ENCODE measurements around the gene USHBP1. TPM values are rescaled to one million over a fixed set of nuclear protein-coding genes. Genes with fewer than 3 reads are reported as not detected.

The USHBP1 gene
- total RNA-seq, 4 donors from 2014 or later = 3.4 to 39.9 (median 4.8) TPM

- no peak for TF ChIP-seq CTCF (IDR thresholded peaks at IDR 0.05; ENCODE audit: low read depth)
Observed at GRCh38 chr19:17215127-17215971, 49.2 kb downstream of the USHBP1 start, which contains the start of gene USE1. Gene USE1 (plus strand): TSS chr19:17215357. CDS start chr19:17215406, 49 bp downstream.

DNA sequence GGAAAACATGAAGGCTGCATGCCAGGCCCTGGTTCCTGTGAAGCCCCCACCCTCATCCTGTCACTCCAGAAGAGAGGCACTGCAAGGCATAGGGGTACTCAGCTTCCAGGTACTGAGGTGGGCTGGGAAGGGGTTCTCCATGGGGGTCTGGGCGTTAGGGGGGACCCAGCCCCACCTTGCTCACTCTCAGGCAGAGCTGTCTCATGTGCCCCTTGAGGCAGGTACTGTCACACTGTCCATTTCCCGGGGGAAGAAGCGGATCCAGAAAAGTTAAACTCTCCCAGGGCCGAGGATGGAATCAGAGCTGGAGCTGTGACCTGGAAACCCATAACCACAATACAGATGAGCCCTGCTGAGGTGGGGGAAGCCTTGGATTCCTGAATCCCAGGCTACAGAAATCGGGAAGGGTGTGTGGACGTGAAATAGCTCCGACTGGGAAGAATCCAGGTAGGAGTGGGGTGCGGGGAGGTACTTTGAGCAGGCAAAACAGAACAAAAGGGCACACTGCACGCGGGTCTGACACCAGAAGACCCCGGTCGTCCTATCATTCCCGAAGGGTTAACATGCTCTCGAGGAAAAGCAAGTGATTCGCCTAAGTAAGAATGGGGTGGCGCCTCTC, 49.9 kb downstream of the USHBP1 start:
- no peak for TF ChIP-seq CTCF (IDR thresholded peaks at IDR 0.05; ENCODE audit: low read depth)

- no peak for TF ChIP-seq CTCF (IDR thresholded peaks at IDR 0.05; ENCODE audit: low read depth)
Observed at GRCh38 chr19:17213334-17213733, 51.2 kb downstream of the USHBP1 start.

- TF ChIP-seq CTCF (IDR thresholded peaks at IDR 0.05; ENCODE audit: low read depth) = no peak
Observed at GRCh38 chr19:17211547-17212446, 52.7 kb downstream of the USHBP1 start.

DNA sequence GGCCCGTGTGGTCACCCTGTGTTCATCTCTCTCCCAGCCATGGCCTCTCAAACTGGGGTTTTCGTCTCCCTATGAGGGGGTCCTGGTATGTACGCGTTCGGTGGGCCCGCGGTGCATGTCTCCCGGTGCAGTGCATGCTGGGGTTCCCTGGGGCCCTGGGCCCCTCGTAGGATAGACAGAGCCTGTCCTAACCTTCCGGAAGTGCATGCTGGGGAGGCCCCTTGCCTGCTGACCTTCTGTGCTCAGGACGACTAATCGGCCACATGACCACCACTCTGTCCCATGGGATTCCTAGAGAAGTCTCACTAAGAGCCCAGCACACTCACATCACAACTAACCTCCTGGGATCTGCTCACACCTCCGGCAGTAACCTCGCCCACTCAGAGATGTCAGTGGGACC, 54.2 kb downstream of the USHBP1 start:
- no peak for TF ChIP-seq CTCF (IDR thresholded peaks at IDR 0.05; ENCODE audit: low read depth)

- TF ChIP-seq CTCF (IDR thresholded peaks at IDR 0.05; ENCODE audit: low read depth) = no peak
Observed at GRCh38 chr19:17209126-17210036, 55.2 kb downstream of the USHBP1 start.
